ENCODE data around the gene GPC5.
"Not testable (repeated sequence)": the region's sequence is repeated elsewhere in the genome, so short reads cannot be mapped to it uniquely, and the experiment has no call there.

The GPC5 gene

DNA sequence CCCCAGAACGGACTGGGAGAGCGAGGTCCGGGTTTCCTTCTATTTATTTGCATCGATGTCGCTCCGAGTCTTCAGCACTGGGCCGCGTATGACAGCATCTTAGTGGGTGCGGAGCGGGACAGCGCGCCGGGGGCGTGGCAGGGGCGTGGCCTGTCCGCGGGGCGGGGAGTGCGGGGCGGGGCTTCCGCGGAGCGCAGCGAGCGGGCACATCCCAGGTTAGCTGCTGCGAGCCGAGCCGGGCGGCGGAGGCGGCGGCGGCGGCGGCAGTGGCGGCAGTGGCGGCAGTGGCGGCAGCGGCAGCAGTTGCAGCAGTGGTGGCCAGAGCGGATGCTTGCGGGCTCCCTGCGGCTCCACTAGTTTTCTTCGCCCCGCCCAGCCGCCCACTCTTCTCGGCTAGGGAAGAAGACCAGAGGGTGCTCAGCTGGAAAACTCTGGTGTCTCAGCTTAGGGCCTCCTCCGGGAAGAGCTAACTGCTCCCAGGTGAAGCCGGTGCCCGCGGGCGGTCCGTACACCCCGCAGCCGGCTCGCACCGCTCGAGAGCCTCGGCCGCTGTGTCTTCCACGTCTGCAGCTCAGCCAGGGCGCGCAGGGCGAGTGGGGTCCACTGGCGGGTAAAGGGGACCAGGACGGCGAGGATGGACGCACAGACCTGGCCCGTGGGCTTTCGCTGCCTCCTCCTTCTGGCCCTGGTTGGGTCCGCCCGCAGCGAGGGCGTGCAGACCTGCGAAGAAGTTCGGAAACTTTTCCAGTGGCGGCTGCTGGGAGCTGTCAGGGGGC lies at the start of gene GPC5:
TSS of gene GPC5 (plus strand) at position 209 of the 776 bp plus-strand sequence.
- peak within 1 kb of the TSS; percentile 23 for H3K9ac ChIP-seq (ENCODE audit: low read length)
- H3K36me3 ChIP-seq (ENCODE audit: control insufficient read depth, insufficient read depth, low read length) = no peaks in the 10 kb centered on the region
- H3K4me1 ChIP-seq (ENCODE audit: control insufficient read depth, insufficient read depth, low read length) = no peaks in the 10 kb centered on the region
- peak within 1 kb of the TSS; percentile 75 for H3K4me3 ChIP-seq (ENCODE audit: low read depth, low read length)
- H3K27me3 ChIP-seq (ENCODE audit: control insufficient read depth, insufficient read depth, low read length) = peaks cover 77% of the 10 kb centered on the region
- H3K9me3 ChIP-seq (ENCODE audit: control insufficient read depth, insufficient read depth, low read depth, low read length) = no peaks in the 10 kb centered on the region
- no peak within 1 kb of the TSS for H3K27ac ChIP-seq (ENCODE audit: low read depth, low read length)

DNA sequence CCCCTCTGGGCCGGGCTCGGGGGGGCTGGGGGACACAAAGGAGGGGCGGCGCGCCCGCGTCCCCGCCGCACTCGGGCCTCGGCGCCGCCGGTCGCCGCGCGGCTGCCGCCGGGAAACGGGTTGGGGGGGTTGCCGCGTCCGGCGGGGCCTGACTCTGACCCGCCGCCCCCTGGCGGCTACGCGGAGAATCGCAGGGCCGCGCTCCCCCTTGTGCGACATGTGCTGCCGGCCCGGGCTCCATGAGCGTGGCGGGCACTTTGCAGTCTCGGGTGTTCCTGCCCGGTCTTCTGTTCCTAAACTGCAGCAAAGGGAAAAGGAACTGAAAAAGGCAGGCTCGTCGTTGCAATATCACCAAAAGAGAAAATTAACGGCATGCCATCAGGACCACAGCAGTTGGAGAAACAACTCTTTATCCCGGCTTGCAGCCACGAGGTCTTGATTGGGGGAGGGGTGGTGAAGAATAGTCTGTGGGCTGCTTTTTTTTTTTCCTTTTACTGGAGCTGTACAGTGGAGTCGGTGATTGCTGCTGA lies 49.5 kb upstream of the GPC5 start:
- peaks cover 6% of the 10 kb centered on the region; the same call in 1 of the 2 replicates for H3K27me3 ChIP-seq (ENCODE audit: control insufficient read depth, insufficient read depth, low read length)
- H3K4me3 ChIP-seq (ENCODE audit: low read depth, low read length) = peak overlapping the region; percentile 96
- H3K9me3 ChIP-seq (ENCODE audit: control insufficient read depth, insufficient read depth, low read depth, low read length) = no peaks in the 10 kb centered on the region
- H3K36me3 ChIP-seq (ENCODE audit: control insufficient read depth, insufficient read depth, low read length) = peaks cover 50% of the 10 kb centered on the region
- peaks cover 17% of the 10 kb centered on the region for H3K4me1 ChIP-seq (ENCODE audit: control insufficient read depth, insufficient read depth, low read length)
- peak overlapping the region; percentile 88 for H3K27ac ChIP-seq (ENCODE audit: low read depth, low read length)
- H3K9ac ChIP-seq (ENCODE audit: low read length) = peak overlapping the region; percentile 98

DNA sequence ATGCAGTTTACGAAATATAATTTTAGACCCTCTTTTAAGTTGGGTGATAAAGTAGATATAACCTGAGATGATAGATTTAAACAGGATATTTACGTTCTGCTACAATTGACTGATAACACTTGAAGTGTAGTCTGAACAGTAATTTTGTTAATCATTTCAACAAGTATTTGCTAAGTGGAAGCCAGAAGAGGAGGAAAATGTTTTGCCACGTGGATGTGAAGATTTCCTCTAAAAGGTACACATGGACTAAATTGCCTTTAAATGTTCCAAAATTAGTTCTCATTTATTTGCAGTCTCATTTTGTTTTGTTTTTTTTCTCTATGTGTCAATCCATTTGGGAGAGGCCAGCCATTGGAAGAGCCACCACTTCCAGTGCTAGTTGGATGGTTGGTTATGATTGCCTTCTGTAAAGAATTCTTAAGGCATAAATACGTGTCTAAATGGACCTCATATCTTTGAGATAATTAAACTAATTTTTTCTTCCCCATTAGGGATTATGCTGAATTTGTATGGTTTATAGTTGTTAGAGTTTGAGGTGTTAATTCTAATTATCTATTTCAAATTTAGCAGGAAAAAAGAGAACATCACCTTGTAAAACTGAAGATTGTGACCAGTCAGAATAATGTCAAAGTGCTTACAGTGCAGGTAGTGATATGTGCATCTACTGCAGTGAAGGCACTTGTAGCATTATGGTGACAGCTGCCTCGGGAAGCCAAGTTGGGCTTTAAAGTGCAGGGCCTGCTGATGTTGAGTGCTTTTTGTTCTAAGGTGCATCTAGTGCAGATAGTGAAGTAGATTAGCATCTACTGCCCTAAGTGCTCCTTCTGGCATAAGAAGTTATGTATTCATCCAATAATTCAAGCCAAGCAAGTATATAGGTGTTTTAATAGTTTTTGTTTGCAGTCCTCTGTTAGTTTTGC lies 48.2 kb upstream of the GPC5 start:
- Histone ChIP-seq H3K4me3 (ENCODE audit: low read depth, low read length) (peak overlapping the region; percentile 96), H3K27ac (ENCODE audit: low read depth, low read length) (peak overlapping the region; percentile 88)

DNA sequence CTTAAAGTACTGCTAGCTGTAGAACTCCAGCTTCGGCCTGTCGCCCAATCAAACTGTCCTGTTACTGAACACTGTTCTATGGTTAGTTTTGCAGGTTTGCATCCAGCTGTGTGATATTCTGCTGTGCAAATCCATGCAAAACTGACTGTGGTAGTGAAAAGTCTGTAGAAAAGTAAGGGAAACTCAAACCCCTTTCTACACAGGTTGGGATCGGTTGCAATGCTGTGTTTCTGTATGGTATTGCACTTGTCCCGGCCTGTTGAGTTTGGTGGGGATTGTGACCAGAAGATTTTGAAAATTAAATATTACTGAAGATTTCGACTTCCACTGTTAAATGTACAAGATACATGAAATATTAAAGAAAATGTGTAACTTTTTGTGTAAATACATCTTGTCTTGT lies 47.3 kb upstream of the GPC5 start:
- Histone ChIP-seq H3K27me3 (ENCODE audit: control insufficient read depth, insufficient read depth, low read length) (no peaks in the 10 kb centered on the region), H3K9me3 (ENCODE audit: control insufficient read depth, insufficient read depth, low read depth, low read length) (no peaks in the 10 kb centered on the region), H3K27ac (ENCODE audit: low read depth, low read length) (no peak overlapping the region), H3K36me3 (ENCODE audit: control insufficient read depth, insufficient read depth, low read length) (peaks cover 72% of the 10 kb centered on the region), H3K9ac (ENCODE audit: low read length) (no peak overlapping the region), H3K4me3 (ENCODE audit: low read depth, low read length) (peak overlapping the region; percentile 96), H3K4me1 (ENCODE audit: control insufficient read depth, insufficient read depth, low read length) (peaks cover 17% of the 10 kb centered on the region)

More for the DNA sequence above, 48.2 kb upstream of the GPC5 start:
- Histone ChIP-seq H3K4me1 (ENCODE audit: control insufficient read depth, insufficient read depth, low read length) (peaks cover 17% of the 10 kb centered on the region), H3K9ac (ENCODE audit: low read length) (peak overlapping the region; percentile 98), H3K9me3 (ENCODE audit: control insufficient read depth, insufficient read depth, low read depth, low read length) (no peaks in the 10 kb centered on the region), H3K36me3 (ENCODE audit: control insufficient read depth, insufficient read depth, low read length) (peaks cover 63% of the 10 kb centered on the region), H3K27me3 (ENCODE audit: control insufficient read depth, insufficient read depth, low read length) (peaks cover 5% of the 10 kb centered on the region; the same call in 1 of the 2 replicates)

DNA sequence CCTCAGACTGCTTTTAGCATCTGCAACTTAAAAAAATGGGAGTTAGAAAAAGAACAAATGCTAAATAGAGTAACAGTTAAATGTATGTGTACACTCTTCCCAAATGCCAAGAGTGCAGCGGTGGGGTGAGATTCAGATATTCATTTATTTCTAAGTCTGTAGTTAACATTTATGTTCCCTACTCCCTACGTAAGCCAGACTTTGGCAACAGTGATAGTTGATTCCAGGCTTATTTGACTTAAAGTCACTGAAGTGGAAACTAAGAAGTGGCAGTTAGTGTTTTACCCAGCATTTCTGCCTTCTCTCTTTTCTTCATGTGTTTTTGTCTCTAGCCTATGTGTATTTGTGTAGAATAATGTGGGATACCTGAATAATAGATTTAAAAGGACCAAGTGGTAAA lies 46.4 kb upstream of the GPC5 start:
- H3K36me3 ChIP-seq (ENCODE audit: control insufficient read depth, insufficient read depth, low read length) = peaks cover 80% of the 10 kb centered on the region
- peak overlapping the region; percentile 9; the same call in 1 of the 2 replicates for H3K27ac ChIP-seq (ENCODE audit: low read depth, low read length)
- H3K9me3 ChIP-seq (ENCODE audit: control insufficient read depth, insufficient read depth, low read depth, low read length) = no peaks in the 10 kb centered on the region
- H3K4me3 ChIP-seq (ENCODE audit: low read depth, low read length) = 0 out of 2 replicates have a peak overlapping the region, but pooled peaks have one; percentile 27
- no peak overlapping the region for H3K9ac ChIP-seq (ENCODE audit: low read length)
- H3K4me1 ChIP-seq (ENCODE audit: control insufficient read depth, insufficient read depth, low read length) = peaks cover 12% of the 10 kb centered on the region
- H3K27me3 ChIP-seq (ENCODE audit: control insufficient read depth, insufficient read depth, low read length) = no peaks in the 10 kb centered on the region

DNA sequence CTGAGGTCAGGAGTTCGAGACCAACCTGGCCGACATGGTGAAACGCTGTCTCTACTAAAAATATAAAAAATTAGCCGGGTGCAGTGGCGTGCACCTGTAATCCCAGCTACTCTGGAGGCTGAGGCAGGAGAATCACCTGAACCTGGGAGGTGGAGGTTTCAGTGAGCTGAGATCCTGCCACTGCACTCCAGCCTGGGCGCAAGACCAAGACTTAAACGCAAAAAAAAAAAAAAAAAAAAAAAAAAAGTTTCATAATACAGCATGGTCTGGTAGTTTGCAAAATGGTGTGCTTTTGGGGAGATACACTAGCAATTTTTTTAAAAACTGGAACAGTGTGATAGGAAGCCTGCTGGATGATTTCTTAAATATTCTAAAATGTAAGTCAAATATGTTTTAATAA lies 45.5 kb upstream of the GPC5 start:
- not testable (repeated sequence) for H3K27ac ChIP-seq (ENCODE audit: low read depth, low read length); H3K9me3 ChIP-seq (ENCODE audit: control insufficient read depth, insufficient read depth, low read depth, low read length); H3K27me3 ChIP-seq (ENCODE audit: control insufficient read depth, insufficient read depth, low read length); H3K4me3 ChIP-seq (ENCODE audit: low read depth, low read length); H3K9ac ChIP-seq (ENCODE audit: low read length)
- peaks cover 12% of the 10 kb centered on the region for H3K4me1 ChIP-seq (ENCODE audit: control insufficient read depth, insufficient read depth, low read length)
- peaks cover 89% of the 10 kb centered on the region for H3K36me3 ChIP-seq (ENCODE audit: control insufficient read depth, insufficient read depth, low read length)

DNA sequence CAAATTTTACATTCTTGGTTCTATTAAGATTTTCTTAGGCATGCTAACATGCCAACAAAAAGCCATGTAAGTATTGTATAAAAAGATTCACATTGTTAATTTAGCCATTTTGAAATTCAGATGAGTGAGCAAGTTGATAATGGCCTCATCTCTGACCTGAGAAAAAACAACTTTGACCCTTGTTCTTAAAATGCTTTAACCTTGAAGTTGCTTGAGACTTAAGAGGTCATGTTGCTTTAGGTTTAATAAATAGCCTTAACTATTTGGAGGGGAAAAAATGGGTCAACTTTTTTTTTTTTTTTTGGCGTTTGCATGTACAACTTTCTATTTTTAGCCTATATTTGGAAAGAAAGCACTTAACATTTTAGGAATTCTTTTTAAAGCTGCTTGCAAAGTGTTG lies 44.9 kb upstream of the GPC5 start:
- Histone ChIP-seq H3K4me3 (ENCODE audit: low read depth, low read length) (no peak overlapping the region), H3K4me1 (ENCODE audit: control insufficient read depth, insufficient read depth, low read length) (peaks cover 12% of the 10 kb centered on the region), H3K27me3 (ENCODE audit: control insufficient read depth, insufficient read depth, low read length) (no peaks in the 10 kb centered on the region), H3K27ac (ENCODE audit: low read depth, low read length) (no peak overlapping the region), H3K9me3 (ENCODE audit: control insufficient read depth, insufficient read depth, low read depth, low read length) (no peaks in the 10 kb centered on the region), H3K9ac (ENCODE audit: low read length) (no peak overlapping the region), H3K36me3 (ENCODE audit: control insufficient read depth, insufficient read depth, low read length) (peaks cover 95% of the 10 kb centered on the region)

DNA sequence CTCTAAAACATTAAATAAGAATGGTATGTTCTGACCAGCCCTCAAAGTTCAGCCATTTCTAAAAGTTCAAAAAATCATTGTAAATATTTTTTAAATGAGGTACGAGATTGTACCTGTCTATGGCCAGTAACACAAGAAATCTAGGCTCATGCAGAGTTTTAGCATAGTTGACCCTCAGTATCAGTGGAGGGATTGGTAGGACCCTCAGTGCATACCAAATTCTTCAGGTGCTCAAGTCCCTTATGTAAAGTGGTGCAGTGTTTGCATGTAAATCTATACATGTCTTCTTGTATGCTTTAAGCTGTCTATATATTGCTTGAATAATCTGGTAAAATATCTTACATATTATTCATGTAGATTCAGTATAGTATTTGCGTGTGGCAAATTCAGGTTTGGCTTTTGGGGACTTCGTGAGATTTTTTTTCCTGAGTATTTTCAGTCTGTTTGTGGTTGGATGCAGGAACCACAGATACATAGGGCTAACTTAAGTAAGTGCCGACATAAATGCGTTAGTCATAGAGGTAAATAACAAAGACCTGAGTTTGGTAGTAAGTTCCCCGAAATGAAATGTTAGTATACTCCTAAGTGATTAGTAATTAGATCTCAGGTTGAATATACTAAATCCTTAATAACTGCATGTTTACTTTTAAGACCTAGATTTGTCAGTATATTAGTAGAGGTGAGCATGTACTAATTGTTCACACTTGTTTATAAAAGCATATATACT lies 43.2 kb upstream of the GPC5 start:
- H3K9ac ChIP-seq (ENCODE audit: low read length) = no peak overlapping the region
- H3K4me1 ChIP-seq (ENCODE audit: control insufficient read depth, insufficient read depth, low read length) = peaks cover 10% of the 10 kb centered on the region
- no peaks in the 10 kb centered on the region for H3K27me3 ChIP-seq (ENCODE audit: control insufficient read depth, insufficient read depth, low read length)
- no peaks in the 10 kb centered on the region for H3K9me3 ChIP-seq (ENCODE audit: control insufficient read depth, insufficient read depth, low read depth, low read length)
- H3K36me3 ChIP-seq (ENCODE audit: control insufficient read depth, insufficient read depth, low read length) = peaks cover 84% of the 10 kb centered on the region
- no peak overlapping the region for H3K27ac ChIP-seq (ENCODE audit: low read depth, low read length)
- H3K4me3 ChIP-seq (ENCODE audit: low read depth, low read length) = no peak overlapping the region

DNA sequence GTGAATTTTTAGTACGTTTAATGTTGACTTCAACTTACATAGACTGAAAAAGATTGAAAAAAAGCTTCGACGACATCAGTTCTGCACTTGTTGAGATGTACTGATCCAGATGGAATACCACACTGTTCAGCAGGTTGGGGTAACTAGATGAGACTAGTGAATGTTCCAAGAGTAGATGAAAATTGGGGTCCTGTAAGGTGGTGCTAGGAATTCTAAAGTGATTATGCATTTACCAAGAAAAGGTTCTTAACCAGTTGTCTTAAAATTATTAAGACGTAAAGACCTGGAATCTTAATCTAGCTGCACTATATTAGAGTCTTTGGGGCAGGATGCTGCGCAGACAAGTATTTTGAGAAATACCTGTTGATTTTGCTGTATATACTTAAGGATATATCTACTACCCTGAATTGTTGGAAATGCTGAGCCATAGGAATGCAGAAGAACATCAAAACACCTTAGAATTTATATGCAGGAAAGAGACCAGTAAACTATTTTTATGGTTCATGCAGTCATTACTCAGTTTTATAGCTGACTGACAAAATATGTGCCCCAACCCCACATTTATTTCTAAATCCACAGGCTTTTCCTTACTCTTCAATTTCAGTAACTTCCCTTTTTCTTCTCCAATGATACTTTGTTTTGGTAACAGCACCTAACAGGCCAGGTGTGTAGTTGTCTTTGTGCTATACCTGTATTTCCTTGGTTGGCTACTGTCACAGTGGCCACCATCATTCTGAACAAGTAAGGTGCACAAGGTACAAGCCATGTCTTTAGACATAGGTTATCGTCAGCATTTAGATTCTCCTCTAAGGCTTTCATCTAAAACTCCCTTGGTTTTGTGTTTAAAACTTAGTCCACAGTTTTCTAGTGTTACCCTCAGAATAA lies 42.4 kb upstream of the GPC5 start:
- Histone ChIP-seq H3K9me3 (ENCODE audit: control insufficient read depth, insufficient read depth, low read depth, low read length) (no peaks in the 10 kb centered on the region), H3K27me3 (ENCODE audit: control insufficient read depth, insufficient read depth, low read length) (no peaks in the 10 kb centered on the region), H3K36me3 (ENCODE audit: control insufficient read depth, insufficient read depth, low read length) (peaks cover 76% of the 10 kb centered on the region), H3K9ac (ENCODE audit: low read length) (no peak overlapping the region), H3K27ac (ENCODE audit: low read depth, low read length) (no peak overlapping the region), H3K4me1 (ENCODE audit: control insufficient read depth, insufficient read depth, low read length) (peaks cover 1% of the 10 kb centered on the region), H3K4me3 (ENCODE audit: low read depth, low read length) (no peak overlapping the region)

Measured in HUES6 (cell line).